ENCODE results near the gene YIF1A.

The YIF1A gene

DNA sequence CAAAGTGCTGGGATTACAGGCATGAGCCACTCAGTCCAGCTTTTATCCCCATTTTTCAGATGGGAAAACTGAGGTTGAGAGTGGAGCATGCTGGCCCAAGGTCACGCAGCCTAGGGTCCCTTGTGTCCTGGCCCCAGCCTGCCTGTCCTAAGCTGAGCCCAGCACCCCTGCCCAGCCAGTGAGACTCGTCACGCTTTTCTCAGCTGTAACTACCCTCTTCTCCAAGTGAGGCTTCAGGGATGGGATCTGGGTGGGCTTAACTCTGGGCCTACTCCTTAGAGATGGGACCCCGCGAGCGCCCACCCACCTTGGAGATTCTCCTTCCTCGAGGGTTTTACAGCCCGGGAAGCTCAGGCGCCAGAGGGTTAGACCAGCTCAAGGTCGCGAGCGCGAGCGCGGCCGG lies 2.4 kb upstream of the YIF1A start:
- peak overlapping the region in 1 of 2 donors; percentile 44 for H3K4me3 ChIP-seq (ENCODE audit: low read length in 2 of 2)
- no peaks in the 10 kb centered on the region for H3K9me3 ChIP-seq (ENCODE audit: control insufficient read depth in 2 of 2, low read length in 2 of 2)
- peaks cover 20 to 30% of the 10 kb centered on the region in 2 donors for H3K27me3 ChIP-seq (ENCODE audit: control insufficient read depth in 1 of 2, insufficient read depth in 2 of 2, low read length in 2 of 2)
- H3K9ac ChIP-seq (ENCODE audit: low read length in 2 of 2), result no peak overlapping the region
- H3K4me1 ChIP-seq (ENCODE audit: control insufficient read depth, insufficient read depth, low read length), result peaks cover 40% of the 10 kb centered on the region
- H3K36me3 ChIP-seq (ENCODE audit: control insufficient read depth in 2 of 2, insufficient read depth in 2 of 2, low read length in 2 of 2), result peaks cover 0 to 4% of the 10 kb centered on the region in 2 donors
- no peak overlapping the region for H3K27ac ChIP-seq (ENCODE audit: low read length)

DNA sequence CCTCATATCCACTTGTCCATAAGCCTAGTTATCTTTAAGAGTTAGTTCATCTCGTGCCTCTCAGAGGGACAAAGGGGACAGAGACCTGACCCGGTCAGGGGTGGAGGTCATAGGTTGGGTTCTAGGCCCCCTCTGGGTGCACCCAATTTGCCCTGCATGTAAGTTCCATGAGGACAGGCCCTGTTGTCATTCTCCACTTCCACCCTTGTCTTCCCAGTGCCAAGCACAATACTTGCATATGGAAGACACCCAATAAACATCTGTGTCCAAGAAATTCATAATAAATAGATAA lies 1.3 kb upstream of the YIF1A start:
- Histone ChIP-seq H3K27ac (ENCODE audit: low read length) (no peak overlapping the region), H3K4me1 (ENCODE audit: control insufficient read depth, insufficient read depth, low read length) (peaks cover 45% of the 10 kb centered on the region), H3K9me3 (ENCODE audit: control insufficient read depth in 2 of 2, low read length in 2 of 2) (no peaks in the 10 kb centered on the region), H3K27me3 (ENCODE audit: control insufficient read depth in 1 of 2, insufficient read depth in 2 of 2, low read length in 2 of 2) (peaks cover 18 to 30% of the 10 kb centered on the region in 2 donors), H3K9ac (ENCODE audit: low read length in 2 of 2) (no peak overlapping the region), H3K36me3 (ENCODE audit: control insufficient read depth in 2 of 2, insufficient read depth in 2 of 2, low read length in 2 of 2) (peaks cover 0 to 4% of the 10 kb centered on the region in 2 donors), H3K4me3 (ENCODE audit: low read length in 2 of 2) (peak overlapping the region in 1 of 2 donors; percentile 92)

DNA sequence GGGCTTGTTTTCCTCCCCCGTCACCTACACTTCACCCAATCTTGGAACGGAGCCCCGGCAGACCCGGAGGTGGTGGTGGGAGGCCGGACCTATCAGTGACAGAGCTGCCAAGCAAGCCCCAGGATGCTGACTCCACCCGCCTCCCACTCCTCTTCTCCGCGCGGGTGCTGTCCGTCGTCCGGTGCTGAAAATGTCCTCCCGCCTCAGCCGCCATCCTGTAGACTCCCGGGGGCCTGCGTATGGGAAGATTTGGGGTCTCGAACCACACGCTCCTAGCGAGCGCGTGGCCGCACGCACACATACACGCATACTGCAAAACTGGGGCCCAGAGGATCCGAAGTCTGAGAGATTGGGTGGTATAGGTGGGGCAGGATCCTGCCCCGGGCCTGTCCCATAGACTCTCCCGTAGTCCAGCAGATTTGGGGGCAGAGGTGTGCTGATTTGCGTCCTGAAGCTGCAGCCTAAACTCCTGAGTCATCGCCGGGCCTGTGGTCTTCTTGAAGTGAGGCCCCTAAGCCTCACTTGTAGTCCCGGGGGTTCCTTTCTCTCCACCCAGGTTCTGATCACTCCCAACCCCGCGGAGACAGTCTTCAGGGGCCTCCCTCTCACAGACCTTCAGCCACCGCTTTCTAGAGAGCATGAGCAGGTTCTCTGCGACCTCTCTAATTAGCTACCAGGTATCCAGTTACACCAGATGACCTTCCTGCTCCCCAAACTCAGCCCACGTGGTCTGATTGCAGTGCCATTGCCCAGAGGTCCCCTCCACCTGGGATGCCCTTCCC lies 796 bp upstream of the YIF1A start:
- Histone ChIP-seq H3K9me3 (ENCODE audit: control insufficient read depth in 2 of 2, low read length in 2 of 2) (no peaks in the 10 kb centered on the region), H3K9ac (ENCODE audit: low read length in 2 of 2) (peak overlapping the region; percentile 68 to 83), H3K4me3 (ENCODE audit: low read length in 2 of 2) (peak overlapping the region; percentile 88 to 92), H3K36me3 (ENCODE audit: control insufficient read depth in 2 of 2, insufficient read depth in 2 of 2, low read length in 2 of 2) (peaks cover 0 to 4% of the 10 kb centered on the region in 2 donors), H3K27me3 (ENCODE audit: control insufficient read depth in 1 of 2, insufficient read depth in 2 of 2, low read length in 2 of 2) (peaks cover 18 to 30% of the 10 kb centered on the region in 2 donors), H3K27ac (ENCODE audit: low read length) (peak overlapping the region; percentile 88), H3K4me1 (ENCODE audit: control insufficient read depth, insufficient read depth, low read length) (peaks cover 48% of the 10 kb centered on the region)

GRCh38 chr11:66287889-66288670 lies 863 bp downstream of the YIF1A start:
- peaks cover 48% of the 10 kb centered on the region for H3K4me1 ChIP-seq (ENCODE audit: control insufficient read depth, insufficient read depth, low read length)
- peaks cover 0 to 8% of the 10 kb centered on the region in 2 donors for H3K36me3 ChIP-seq (ENCODE audit: control insufficient read depth in 2 of 2, insufficient read depth in 2 of 2, low read length in 2 of 2)
- peak overlapping the region; percentile 91 to 92 for H3K4me3 ChIP-seq (ENCODE audit: low read length in 2 of 2)
- H3K9ac ChIP-seq (ENCODE audit: low read length in 2 of 2), result peak overlapping the region; percentile 89 to 95
- H3K27me3 ChIP-seq (ENCODE audit: control insufficient read depth in 1 of 2, insufficient read depth in 2 of 2, low read length in 2 of 2), result peaks cover 8 to 16% of the 10 kb centered on the region in 2 donors
- H3K27ac ChIP-seq (ENCODE audit: low read length), result peak overlapping the region; percentile 88
- H3K9me3 ChIP-seq (ENCODE audit: control insufficient read depth in 2 of 2, low read length in 2 of 2), result no peaks in the 10 kb centered on the region

GRCh38 chr11:66287211-66287888 lies 1.6 kb downstream of the YIF1A start:
- no peak overlapping the region for H3K27ac ChIP-seq (ENCODE audit: low read length)
- H3K27me3 ChIP-seq (ENCODE audit: control insufficient read depth in 1 of 2, insufficient read depth in 2 of 2, low read length in 2 of 2), result peaks cover 1 to 9% of the 10 kb centered on the region in 2 donors
- no peaks in the 10 kb centered on the region for H3K9me3 ChIP-seq (ENCODE audit: control insufficient read depth in 2 of 2, low read length in 2 of 2)
- H3K4me3 ChIP-seq (ENCODE audit: low read length in 2 of 2), result no peak overlapping the region
- peaks cover 0 to 8% of the 10 kb centered on the region in 2 donors for H3K36me3 ChIP-seq (ENCODE audit: control insufficient read depth in 2 of 2, insufficient read depth in 2 of 2, low read length in 2 of 2)
- H3K4me1 ChIP-seq (ENCODE audit: control insufficient read depth, insufficient read depth, low read length), result peaks cover 49% of the 10 kb centered on the region
- no peak overlapping the region for H3K9ac ChIP-seq (ENCODE audit: low read length in 2 of 2)

GRCh38 chr11:66286699-66287098 lies 2.2 kb downstream of the YIF1A start:
- no peak overlapping the region for H3K9ac ChIP-seq (ENCODE audit: low read length in 2 of 2)
- H3K9me3 ChIP-seq (ENCODE audit: control insufficient read depth in 2 of 2, low read length in 2 of 2), result no peaks in the 10 kb centered on the region
- no peak overlapping the region for H3K27ac ChIP-seq (ENCODE audit: low read length)
- H3K27me3 ChIP-seq (ENCODE audit: control insufficient read depth in 1 of 2, insufficient read depth in 2 of 2, low read length in 2 of 2), result peaks cover 0 to 6% of the 10 kb centered on the region in 2 donors
- H3K4me1 ChIP-seq (ENCODE audit: control insufficient read depth, insufficient read depth, low read length), result peaks cover 45% of the 10 kb centered on the region
- H3K36me3 ChIP-seq (ENCODE audit: control insufficient read depth in 2 of 2, insufficient read depth in 2 of 2, low read length in 2 of 2), result peaks cover 0 to 8% of the 10 kb centered on the region in 2 donors
- no peak overlapping the region for H3K4me3 ChIP-seq (ENCODE audit: low read length in 2 of 2)

DNA sequence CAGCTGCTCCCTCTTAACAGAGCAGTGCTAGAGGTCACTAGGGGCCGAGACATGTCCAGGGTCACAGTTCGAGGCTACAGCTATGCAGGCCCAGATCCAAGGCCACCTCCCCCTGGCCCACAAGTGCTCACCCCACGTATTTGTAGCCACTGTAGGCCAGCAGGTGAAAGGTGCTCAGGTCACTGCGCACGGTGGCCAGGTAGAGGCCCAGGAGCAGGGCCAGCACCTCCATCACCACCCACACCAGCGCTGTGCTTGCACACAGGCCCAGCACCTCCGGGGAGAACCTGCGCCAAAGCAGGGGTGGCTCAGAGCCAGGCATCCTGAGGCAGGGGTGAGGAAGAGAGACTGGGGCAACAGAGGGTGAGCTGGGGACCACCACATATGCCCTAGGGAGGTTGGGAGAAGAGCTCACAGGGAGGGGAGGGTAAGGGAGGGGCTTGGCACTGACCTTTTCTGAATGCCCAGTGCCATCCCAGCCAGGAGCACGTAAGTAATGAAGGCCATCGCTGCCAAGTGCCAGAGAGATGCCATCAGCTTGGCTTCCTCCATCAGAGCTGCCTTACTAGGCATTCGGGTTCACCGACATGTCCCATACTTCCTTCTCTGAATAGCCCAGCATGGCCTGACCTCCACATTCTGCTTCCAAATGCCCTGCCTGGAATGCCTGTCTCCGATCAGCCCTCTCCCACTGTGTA lies 3.5 kb downstream of the YIF1A start:
- H3K27me3 ChIP-seq (ENCODE audit: control insufficient read depth in 1 of 2, insufficient read depth in 2 of 2, low read length in 2 of 2), result peaks cover 0 to 4% of the 10 kb centered on the region in 2 donors
- H3K4me3 ChIP-seq (ENCODE audit: low read length in 2 of 2), result no peak overlapping the region
- peaks cover 45% of the 10 kb centered on the region for H3K4me1 ChIP-seq (ENCODE audit: control insufficient read depth, insufficient read depth, low read length)
- H3K9me3 ChIP-seq (ENCODE audit: control insufficient read depth in 2 of 2, low read length in 2 of 2), result no peaks in the 10 kb centered on the region
- peaks cover 0 to 8% of the 10 kb centered on the region in 2 donors for H3K36me3 ChIP-seq (ENCODE audit: control insufficient read depth in 2 of 2, insufficient read depth in 2 of 2, low read length in 2 of 2)
- no peak overlapping the region for H3K27ac ChIP-seq (ENCODE audit: low read length)
- H3K9ac ChIP-seq (ENCODE audit: low read length in 2 of 2), result peak overlapping the region in 1 of 2 donors; percentile 21

GRCh38 chr11:66284526-66285078 lies 4.3 kb downstream of the YIF1A start:
- Histone ChIP-seq H3K9me3 (ENCODE audit: control insufficient read depth in 2 of 2, low read length in 2 of 2) (no peaks in the 10 kb centered on the region), H3K36me3 (ENCODE audit: control insufficient read depth in 2 of 2, insufficient read depth in 2 of 2, low read length in 2 of 2) (peaks cover 0 to 8% of the 10 kb centered on the region in 2 donors), H3K4me1 (ENCODE audit: control insufficient read depth, insufficient read depth, low read length) (peaks cover 40% of the 10 kb centered on the region), H3K9ac (ENCODE audit: low read length in 2 of 2) (no peak overlapping the region), H3K4me3 (ENCODE audit: low read length in 2 of 2) (no peak overlapping the region), H3K27ac (ENCODE audit: low read length) (no peak overlapping the region), H3K27me3 (ENCODE audit: control insufficient read depth in 1 of 2, insufficient read depth in 2 of 2, low read length in 2 of 2) (peaks cover 0 to 4% of the 10 kb centered on the region in 2 donors)

- Histone ChIP-seq H3K4me1 (ENCODE audit: control insufficient read depth, insufficient read depth, low read length) (peaks cover 36% of the 10 kb centered on the region), H3K9me3 (ENCODE audit: control insufficient read depth in 2 of 2, low read length in 2 of 2) (no peaks in the 10 kb centered on the region), H3K27ac (ENCODE audit: low read length) (no peak overlapping the region), H3K9ac (ENCODE audit: low read length in 2 of 2) (no peak overlapping the region), H3K4me3 (ENCODE audit: low read length in 2 of 2) (no peak overlapping the region), H3K27me3 (ENCODE audit: control insufficient read depth in 1 of 2, insufficient read depth in 2 of 2, low read length in 2 of 2) (peaks cover 0 to 4% of the 10 kb centered on the region in 2 donors), H3K36me3 (ENCODE audit: control insufficient read depth in 2 of 2, insufficient read depth in 2 of 2, low read length in 2 of 2) (peaks cover 0 to 8% of the 10 kb centered on the region in 2 donors)
These were observed 5.4 kb downstream of the YIF1A start for GRCh38 chr11:66283461-66284105.

All from stomach smooth muscle (tissue), 2 donors.